ENCODE data around the gene FPR3.

- peak in 8 of 12 donors; percentile 18 to 47 (median 24) for TF ChIP-seq CTCF (IDR thresholded peaks at IDR 0.05)
- TF ChIP-seq POLR2A (IDR thresholded peaks at IDR 0.05): no peak
Observed at GRCh38 chr19:51808333-51808986, 13.5 kb downstream of the FPR3 start.
